SK-N-MC (cell line): ENCODE results near the gene NANOG.

ENCODE experiments used
- EZH2 ChIP-seq: fragments of 200-600 bp; sonication (generic); IDR thresholded peaks from one replicate; pipeline ENCODE4 v1.6.1; 2017; ENCODE audit warnings: antibody characterized with exemption
- FOXP2 ChIP-seq: optimal IDR thresholded peaks from 2 replicates; pipeline ENCODE3; 2011; ENCODE audit warnings: mild to moderate bottlenecking, moderate library complexity; ENCODE audit not compliant: insufficient read depth; ENCODE audit errors: extremely low read length, control extremely low read depth
- POLR2AphosphoS5 ChIP-seq: IDR thresholded peaks from 2 replicates; pipeline ENCODE4 v1.6.1; 2012; ENCODE audit warnings: mild to moderate bottlenecking, low read depth, low read length, borderline replicate concordance

GRCh38 chr12:7832059-7832696, 43.0 kb downstream of the NANOG start:
- TF ChIP-seq EZH2, result no peak
- TF ChIP-seq POLR2AphosphoS5, result no peak
- TF ChIP-seq FOXP2, result no peak
